ENCODE results near the gene ZDHHC4.

GRCh38 chr7:6604458-6604857 lies 27.2 kb downstream of the ZDHHC4 start:
- TF ChIP-seq PBX3 (CRISPR knock-in tag; IDR thresholded peaks at IDR 0.05; ENCODE audit: borderline replicate concordance) (no peak), ZNF138 (CRISPR knock-in tag; IDR thresholded peaks at IDR 0.05; ENCODE audit: low read depth) (no peak), TBL1XR1 (IDR thresholded peaks at IDR 0.05; ENCODE audit: borderline replicate concordance, low read length, partially characterized antibody) (no peak), PCBP2 (optimal IDR thresholded peaks at IDR 0.05; ENCODE audit: low read depth, low read length, poor library complexity, severe bottlenecking) (no peak), EZH2 (conservative IDR thresholded peaks at IDR 0.05; ENCODE audit: low read depth, low read length) (no peak), NFYB (CRISPR knock-in tag; IDR thresholded peaks at IDR 0.05) (no peak), MAX (IDR thresholded peaks at IDR 0.05) (no peak), CTCF (CRISPR knock-in tag; IDR thresholded peaks at IDR 0.05) (no peak), ZNF510 (CRISPR knock-in tag; IDR thresholded peaks at IDR 0.05; ENCODE audit: low read depth) (no peak), HMGA1 (CRISPR knock-in tag; conservative IDR thresholded peaks at IDR 0.05) (no peak), ZNF460 (CRISPR knock-in tag; IDR thresholded peaks at IDR 0.05; ENCODE audit: borderline replicate concordance) (no peak)
